HTR-8/SVneo (cell line): ENCODE data around the gene FAAH.
"Not testable (repeated sequence)": the region's sequence is repeated elsewhere in the genome, so short reads cannot be mapped to it uniquely, and the experiment has no call there.

ENCODE experiments used
- DNase-seq: peaks from one replicate; pipeline ENCODE4 v3.0.0; 2011; ENCODE audit warnings: low spot score, mixed read lengths; ENCODE audit not compliant: insufficient read length
- FAIRE-seq: peaks from 2 replicates; lab custom pipeline; 2011; peaks lifted over from hg19 to GRCh38; lab: Jason Lieb, UNC

The FAAH gene

DNA sequence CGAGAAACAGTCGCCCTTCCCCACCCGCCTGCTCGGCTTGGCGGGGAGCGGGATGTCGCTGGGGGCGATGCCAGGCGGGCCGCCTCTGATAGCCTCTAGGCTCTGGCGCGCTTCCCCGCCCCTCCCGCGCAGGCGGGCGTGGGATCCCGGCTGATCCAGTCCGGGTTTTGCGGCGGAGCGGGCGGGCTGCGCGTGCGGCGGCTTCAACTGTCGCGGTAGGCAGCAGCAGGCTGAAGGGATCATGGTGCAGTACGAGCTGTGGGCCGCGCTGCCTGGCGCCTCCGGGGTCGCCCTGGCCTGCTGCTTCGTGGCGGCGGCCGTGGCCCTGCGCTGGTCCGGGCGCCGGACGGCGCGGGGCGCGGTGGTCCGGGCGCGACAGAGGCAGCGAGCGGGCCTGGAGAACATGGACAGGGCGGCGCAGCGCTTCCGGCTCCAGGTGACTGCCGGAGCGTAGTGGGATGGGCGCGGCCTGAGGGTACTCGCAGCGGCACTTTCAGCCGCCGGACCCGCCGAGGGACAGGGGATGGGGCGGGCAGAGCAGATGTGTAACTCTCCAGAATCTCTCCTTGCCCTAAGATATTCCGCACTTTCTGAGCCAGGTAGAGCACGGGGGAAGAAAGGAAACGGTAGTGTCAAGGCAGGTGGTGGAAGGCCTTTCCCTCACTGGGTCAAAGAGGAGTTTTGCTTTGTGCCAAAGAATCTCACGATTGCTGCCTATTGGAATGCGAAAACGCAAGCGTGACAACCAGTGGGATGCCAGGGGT is at the start of gene FAAH:
Gene FAAH (plus strand): TSS at position 210 of the 764 bp plus-strand sequence. CDS start 32 bp downstream, at position 242.
- DNase-seq (no peak), FAIRE-seq (no peak)

DNA sequence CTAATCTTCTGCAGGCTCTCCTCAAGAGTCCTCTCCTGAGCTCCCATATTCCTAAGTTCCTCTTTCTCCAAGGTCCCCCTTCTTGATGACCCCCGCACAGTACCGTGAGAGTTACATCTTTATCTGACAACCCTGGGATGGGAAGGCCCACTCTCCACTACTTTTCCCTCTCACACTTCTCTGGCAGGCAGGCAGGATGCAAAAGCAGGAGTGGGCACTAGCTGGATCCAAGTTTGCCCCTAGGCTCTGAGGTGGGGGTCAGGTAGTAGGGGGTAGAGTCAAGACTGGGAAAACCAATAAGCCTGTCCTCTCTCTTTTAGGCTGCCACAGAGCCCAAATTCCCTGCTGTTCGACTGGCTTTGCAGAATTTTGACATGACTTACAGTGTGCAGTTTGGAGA is 49.6 kb upstream of the FAAH start:
- FAIRE-seq (no peak), DNase-seq (no peak)

DNA sequence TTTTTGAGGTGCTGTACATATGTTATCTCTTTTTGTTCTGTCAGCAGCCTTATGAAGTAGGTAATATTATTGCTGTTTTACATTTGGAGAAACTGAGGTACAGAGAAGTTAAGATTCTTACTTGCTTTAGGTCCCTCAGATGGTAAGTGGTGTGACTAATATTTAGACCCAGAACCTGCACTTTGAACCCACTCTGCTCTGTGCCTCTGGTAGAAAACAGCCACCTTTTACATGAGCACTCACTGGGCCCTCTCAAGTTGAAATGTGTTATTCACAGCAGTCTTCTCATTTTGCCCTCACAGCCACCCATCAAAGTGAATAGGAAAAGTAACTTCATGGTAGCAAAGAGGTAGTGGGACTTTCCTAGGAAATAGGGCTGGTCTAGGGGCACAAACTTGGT is 48.8 kb upstream of the FAAH start:
- FAIRE-seq (no peak), DNase-seq (no peak)

DNA sequence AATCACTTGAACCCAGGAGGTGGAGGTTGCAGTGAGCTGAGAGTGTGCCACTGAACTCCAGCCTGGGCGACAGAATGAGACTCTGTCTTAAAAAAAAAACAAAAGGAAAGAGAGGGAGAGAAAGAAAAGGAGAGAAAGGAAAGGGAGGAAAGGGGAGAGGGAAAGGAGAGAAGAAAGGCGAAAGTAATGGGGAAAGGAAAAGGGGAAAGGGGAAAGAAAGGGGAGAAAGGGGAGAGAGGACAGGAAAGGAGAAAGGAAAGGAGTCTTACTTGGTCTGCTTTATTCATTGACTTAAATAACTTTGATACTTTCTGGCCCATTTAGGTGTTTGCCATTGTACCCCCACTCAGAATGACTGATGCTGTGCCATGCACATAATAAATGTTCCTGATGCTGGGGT is 41.8 kb upstream of the FAAH start:
- no peak for FAIRE-seq

DNA sequence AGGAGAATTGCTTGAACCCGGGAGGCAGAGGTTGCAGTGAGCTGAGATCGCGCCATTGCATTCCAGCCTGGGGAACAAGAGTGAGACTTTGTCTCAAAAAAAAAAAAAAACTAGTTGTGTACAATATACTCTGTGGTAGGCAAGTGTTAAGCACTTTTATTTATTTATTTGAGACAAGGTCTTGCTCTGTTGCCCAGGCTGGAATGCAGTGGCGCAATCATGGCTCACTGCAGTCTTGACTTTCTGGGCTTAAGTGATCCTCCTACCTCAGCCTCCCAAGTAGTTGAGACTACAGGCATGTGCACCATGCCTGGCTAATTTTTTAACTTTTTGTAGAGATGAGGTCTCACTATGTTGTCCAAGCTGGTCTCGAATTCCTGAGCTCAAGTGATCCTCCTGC is 38.2 kb upstream of the FAAH start:
- not testable (repeated sequence) for FAIRE-seq, DNase-seq

More for the DNA sequence above, 41.8 kb upstream of the FAAH start:
- no peak for DNase-seq

DNA sequence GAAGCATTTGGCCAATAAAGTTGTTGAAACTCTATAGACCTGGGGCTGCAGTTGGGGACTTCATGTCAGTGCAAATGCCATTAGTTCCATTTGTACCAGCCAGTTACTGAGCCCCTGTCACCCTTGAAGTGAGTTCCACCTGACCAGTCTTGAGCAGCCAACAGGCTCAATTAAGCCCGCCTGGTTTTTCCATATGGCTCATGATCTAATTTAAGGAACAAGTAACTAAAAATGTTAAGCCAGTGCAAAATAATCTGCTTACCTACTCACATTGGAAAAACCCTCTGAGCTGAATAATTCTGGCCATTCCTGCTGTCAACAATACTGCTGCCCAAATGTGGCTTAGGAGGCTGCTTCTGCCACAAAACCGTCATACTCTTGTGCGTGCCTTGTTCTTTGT is 32.0 kb upstream of the FAAH start:
- no peak for DNase-seq
- FAIRE-seq: no peak

DNA sequence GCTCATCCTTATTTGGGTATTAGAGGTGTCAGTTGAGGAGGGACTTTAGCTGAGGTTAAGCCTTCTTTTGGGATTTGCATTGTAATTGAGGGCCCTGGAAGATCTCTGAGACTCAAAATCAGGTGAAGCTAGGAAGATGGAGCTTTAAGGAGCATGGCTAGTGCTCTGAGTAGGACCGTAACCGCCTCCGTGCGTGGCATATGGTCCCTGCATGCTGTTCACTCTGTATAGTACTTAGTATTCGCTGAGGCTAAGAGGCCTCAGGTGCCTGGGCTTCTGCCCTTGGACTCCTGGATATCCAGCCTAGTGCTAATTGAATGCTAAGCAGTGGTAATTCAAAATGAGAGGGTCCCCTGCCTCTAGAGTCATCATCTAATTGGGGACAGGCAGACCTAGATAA is 31.0 kb upstream of the FAAH start:
- DNase-seq (no peak), FAIRE-seq (no peak)

DNA sequence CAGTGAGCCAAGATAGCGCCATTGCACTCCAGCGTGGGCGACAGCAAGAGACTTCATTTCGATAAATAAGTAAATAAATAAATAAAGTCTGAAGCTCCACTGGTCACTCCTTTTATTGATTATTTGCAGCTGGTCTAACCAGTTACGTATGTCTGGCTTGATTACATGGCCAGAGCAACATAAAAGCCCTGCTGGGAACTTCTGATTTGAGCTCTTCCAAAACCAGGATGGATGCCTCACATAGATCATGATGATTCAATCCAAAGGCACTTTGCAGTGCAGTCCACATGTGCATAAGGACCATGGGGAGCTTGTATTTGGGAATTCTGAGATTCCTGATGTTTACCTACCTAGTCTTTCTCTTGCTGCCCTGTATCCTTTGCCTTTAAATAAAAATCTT is 29.5 kb upstream of the FAAH start:
- FAIRE-seq (no peak), DNase-seq (no peak)

DNA sequence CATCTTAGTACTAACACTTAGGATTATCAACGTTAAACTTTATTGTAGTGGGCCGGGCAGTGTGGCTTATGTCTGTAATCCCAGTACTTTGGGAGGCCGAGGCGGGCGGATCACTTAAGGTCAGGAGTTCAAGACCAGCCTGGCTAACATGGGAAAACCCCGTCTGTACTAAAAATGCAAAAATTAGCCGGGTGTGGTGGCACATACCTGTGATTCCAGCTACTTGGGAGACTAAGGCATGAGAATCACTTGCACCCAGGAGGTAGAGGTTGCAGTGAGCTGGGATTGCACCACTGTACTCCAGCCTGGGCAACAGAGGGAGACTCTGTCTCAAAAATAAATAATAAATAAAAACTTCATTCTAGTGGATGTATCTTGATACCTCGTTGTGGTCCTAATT is 28.3 kb upstream of the FAAH start:
- not testable (repeated sequence) for DNase-seq, FAIRE-seq

DNA sequence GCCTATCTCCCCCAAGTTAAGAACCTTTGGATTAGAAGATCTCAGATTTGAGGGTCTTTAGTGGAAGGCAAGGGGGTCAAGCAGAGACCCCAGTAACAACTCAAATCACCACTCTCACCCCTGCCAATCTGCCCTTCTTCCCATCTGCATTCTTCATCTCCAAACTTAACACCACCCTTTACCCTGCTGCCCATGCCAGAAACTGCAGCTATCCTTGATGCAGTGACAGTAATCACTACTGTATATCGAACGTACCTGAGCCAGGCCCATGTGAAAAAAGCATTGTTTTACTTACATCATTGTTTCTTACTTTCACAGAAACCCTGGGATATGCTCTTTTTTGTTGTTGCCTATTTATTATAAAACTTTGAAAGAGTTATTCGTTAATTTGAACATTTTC is 27.0 kb upstream of the FAAH start:
- DNase-seq: no peak
- no peak for FAIRE-seq

DNA sequence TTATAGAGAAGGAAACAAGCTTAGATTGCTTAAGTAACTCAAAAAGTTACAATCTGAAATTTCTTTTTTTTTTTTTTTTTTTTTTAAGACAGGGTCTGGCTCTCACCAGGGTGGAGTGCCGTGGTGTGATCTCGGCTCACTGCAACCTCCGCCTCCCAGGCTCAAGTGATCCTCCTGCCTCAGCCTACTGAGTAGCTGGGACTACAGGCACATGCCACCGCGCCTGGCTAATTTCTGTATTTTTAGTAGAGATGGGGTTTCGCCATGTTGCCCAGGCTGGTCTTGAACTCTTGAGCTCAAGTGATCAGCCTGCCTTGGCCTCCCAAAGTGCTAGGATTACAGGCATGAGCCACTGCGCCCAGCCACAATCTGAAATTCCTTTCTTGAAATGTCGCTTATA is 26.4 kb upstream of the FAAH start:
- not testable (repeated sequence) for DNase-seq, FAIRE-seq

DNA sequence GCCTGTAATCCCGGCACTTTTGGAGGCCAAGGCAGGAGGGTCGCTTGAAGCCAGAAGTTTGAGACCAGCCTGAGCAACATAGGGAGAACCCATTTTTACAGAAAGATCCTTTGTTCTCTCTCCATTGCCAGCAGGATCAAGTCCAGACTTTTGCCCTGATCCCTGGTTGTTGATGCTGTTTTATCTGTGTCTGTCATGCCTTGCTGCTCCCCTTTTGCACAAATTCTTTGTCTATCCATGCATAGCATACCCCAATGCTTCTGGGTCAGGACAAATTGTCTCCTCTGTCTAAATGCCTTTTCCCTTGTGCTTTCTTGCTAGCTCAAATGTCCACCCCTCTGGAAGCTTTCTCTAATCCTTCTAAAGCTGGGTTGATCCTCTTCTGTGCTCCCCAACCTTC is 25.3 kb upstream of the FAAH start:
- FAIRE-seq (no peak), DNase-seq (no peak)

DNA sequence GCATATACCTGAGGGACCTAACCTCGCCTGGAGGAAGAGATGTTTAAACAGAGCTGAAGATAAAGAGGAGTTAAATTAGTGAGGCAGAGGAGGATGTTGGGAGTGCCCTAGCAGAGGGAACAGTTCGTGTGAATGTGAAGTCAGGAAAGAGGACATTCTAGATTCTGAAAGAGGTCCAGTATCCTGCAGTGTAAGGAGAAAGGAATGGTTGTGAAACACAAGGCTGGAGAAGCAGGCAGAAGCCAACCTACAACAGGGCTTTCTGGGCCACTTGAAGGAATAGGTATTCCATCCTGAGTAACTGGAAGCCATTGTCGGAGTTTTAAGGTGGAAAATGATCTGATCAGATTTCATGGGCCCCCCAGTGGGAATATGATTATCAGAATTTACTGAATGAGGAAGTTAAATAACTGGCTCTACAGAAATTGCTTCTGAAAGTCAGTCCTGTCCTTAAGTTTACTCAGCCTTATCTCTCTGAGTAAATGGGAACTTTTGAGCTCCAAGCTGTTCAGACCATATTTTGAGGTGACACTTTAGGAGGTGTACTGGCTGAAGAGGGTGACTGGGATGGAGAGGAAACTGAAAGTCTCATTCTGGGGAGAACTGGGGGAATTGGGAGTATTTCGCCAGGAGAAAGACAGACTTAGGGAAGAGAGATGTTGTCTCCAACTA is 24.4 kb upstream of the FAAH start:
- DNase-seq: no peak
- no peak for FAIRE-seq

DNA sequence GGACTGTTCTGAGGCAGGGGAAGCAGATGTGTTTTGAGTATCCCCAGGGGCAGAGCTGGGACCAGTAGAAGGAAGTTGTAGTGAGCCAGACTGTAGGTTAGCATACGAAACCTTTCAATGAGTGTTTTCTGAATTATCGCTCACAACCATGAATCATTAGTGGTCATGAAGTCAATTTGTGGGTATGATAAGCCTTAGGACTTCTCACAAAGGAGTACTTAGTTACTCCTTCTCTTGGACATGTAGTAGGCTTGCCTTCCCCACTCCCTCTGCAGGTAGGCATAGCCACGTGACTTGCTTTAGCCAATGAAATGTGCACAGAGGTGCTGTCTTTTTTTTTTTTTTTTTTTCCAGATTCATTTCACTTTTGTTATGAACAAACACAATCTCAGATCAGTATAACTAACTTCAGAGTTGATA is 23.9 kb upstream of the FAAH start:
- no peak for FAIRE-seq

DNA sequence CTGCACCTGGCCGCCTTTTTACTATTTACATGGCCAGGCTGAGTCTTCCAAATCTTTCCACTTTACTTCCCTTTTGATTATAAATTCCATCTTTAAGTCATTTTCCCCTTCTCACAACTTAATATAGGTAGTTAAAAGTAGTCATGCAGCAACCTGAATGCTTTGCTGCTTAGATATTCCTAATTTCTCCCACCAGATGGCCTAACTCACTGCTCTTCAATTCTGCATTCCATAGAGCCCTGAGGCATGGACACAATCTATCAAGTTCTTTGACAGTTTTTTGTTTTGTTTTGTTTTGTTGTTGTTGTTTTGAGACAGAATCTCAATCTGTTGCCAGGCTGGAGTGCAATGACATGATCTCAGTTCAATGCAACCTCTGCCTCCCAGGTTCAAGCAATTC is 21.7 kb upstream of the FAAH start:
- no peak for FAIRE-seq

More for the DNA sequence above, 23.9 kb upstream of the FAAH start:
- DNase-seq: no peak

DNA sequence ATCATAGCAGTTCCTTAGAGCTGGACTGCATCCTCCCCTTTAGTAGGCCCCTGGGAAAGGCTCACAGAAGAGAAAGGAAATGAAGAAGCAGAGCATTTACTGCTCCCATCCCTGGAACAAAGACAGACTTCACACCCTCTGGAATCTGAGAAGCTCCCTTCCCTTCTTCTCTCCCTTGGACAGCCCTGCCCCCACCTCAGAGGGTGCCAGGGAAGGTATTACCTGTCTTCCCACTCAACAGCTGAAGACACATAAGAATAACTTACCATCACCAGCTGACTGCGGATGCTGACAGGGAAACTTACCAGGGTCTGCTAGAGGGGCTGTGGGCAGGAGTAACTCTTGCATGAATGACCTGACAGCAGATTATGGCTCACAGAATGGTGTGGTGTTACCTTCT is 14.1 kb upstream of the FAAH start:
- FAIRE-seq: no peak

More for the DNA sequence above, 21.7 kb upstream of the FAAH start:
- DNase-seq: no peak

DNA sequence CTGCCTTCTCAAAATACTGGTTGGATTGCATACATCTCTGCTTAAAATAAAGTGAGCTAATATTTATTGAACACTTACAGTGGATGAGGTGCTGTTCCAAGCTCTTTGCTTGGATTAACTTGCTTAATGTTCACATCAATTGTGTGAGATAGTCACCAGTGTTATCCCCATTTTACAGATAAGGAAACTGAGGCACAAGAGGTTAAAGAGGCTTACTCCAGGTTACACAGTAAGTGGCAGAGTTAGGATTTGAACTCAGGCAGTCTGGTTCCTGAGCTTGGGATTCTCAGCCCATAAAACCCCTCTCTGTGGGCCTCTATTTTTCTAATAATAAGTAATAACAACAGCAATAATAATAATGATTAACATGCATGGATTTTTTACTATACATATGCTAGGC is 13.6 kb upstream of the FAAH start:
- DNase-seq: no peak
- no peak for FAIRE-seq

More for the DNA sequence above, 14.1 kb upstream of the FAAH start:
- no peak for DNase-seq

DNA sequence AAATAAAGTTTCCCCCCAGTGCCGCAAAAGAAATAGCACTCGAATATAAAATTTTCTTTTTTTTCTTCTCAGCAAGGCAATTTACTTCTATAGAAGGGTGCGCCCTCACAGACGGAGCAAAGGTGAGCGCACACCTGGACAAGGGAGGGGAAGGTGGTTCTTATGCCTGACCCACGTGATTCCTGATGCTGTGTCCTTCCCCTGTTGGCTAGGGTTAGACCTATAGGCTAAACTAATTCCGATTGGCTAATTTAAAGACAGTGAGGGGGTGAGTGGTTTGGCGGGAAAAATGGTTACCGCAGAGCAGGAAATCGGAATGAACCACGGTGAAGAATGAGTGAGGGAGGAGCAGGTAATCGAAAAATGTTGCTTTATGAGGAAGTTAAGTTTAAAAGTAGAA is 607 bp upstream of the FAAH start:
- FAIRE-seq (no peak), DNase-seq (no peak)

DNA sequence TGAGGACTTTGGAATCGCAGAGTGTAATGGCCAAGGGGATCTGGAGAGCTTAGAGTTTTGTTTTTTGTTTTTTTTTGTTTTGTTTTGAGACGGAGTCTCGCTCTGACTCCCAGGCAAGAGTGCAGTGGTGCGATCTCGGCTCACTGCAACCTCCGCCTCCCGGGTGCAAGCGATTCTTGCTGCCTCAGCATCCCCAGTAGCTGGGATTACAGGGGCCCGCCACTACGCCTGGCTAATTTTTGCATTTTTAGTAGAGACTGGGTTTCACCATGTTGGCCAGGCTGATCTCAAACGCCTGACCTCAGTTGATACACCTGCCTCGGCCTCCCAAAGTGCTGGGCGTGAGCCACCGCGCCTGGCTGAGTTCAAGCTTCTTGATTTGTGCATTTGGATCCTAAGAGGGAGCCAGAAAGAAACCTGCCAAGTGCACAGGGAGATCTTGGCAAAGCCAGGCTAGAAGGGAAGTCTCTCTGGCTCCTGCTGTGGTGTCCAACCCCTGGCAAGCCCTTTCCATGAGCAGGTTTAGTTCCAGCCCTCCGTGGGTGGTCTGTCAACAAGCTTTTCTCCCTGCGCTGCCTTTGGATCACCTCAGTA is 852 bp downstream of the FAAH start:
- FAIRE-seq (no peak), DNase-seq (no peak)

DNA sequence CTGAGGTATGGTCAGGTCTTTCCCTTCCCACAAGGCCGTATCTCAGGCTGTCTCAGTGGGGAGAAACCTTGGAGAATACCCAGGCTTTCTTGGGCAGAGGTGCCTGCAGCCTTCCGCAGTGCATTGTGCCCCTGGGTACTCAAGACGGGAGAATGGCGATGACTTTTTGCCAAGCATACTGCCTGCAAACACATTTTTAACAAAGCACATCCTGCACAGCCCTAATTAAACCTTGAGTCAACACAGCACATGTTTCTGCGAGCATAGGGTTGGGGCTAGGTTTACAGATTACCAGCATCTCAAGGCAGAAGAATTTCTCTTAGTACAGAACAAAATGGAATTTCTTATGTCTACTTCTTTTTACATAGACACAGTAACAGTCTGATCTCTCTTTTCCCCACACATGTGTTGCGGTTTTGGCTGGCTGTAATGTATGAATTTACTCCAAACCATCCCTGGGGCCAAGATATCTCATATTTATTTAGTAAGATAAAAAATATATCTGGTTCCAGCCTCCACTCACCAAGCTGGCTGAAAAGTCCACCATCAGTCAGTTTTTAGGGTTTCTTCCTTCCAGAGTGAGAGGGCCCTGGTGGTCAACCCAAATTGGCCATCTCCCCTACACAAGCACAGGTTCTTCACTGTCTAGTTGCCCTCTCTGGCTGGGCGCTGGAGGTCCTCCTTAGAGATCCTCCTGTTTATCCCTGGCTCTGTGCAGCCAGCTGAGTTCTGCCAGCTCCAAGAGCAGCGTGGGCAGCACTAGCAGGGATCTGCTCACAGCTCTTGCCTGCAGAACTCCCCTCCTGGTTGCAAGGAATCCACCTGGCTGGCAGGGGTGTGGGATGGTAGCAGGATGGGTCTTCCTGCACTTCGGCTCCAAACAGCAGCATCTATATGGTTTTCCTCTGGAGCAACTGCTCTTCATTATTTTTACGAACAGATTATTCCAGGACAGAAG is 2.6 kb downstream of the FAAH start:
- no peak for DNase-seq
- FAIRE-seq: no peak
